Osteoblast (primary cell): ENCODE data around the gene ADGRG3. TPM values are rescaled to one million over a fixed set of nuclear protein-coding genes. Genes with fewer than 3 reads are reported as not detected.

Experiments
- DNase-seq: peaks from one replicate; pipeline ENCODE4 v3.0.0; 2011; ENCODE audit warnings: low spot score, mixed read lengths; ENCODE audit not compliant: insufficient read length; ENCODE audit errors: missing footprints
- H2AFZ ChIP-seq: 2 replicates; pipeline ENCODE4 v1.6.0; 2011; ENCODE audit warnings: mild to moderate bottlenecking, low read length
- H3K27ac ChIP-seq: 2 replicates; pipeline ENCODE4 v1.5.1; 2011; ENCODE audit warnings: mild to moderate bottlenecking, low read depth, low read length, moderate library complexity
- H3K27me3 ChIP-seq: 2 replicates; pipeline ENCODE4 v1.6.0; 2012; ENCODE audit warnings: mild to moderate bottlenecking, control low read depth, inconsistent platforms, low read length, moderate library complexity; ENCODE audit not compliant: insufficient read depth
- H3K36me3 ChIP-seq: 2 replicates; pipeline ENCODE4 v1.5.1; 2011; ENCODE audit warnings: mild to moderate bottlenecking, low read length, control low read depth, moderate library complexity; ENCODE audit not compliant: insufficient read depth
- H3K4me1 ChIP-seq: 2 replicates; pipeline ENCODE4 v1.5.1; 2011; ENCODE audit warnings: mild to moderate bottlenecking, low read length, control low read depth, moderate library complexity; ENCODE audit not compliant: insufficient read depth
- H3K4me2 ChIP-seq: 2 replicates; pipeline ENCODE4 v1.6.0; 2011; ENCODE audit warnings: mild to moderate bottlenecking, low read length; ENCODE audit not compliant: insufficient read depth
- H3K4me3 ChIP-seq: fragments of 200-600 bp; sonication (generic); 3 replicates; pipeline ENCODE4 v1.5.1; 2012; ENCODE audit warnings: mild to moderate bottlenecking, low read length, inconsistent platforms; ENCODE audit not compliant: insufficient read depth
- H3K79me2 ChIP-seq: 2 replicates; pipeline ENCODE4 v1.6.0; 2012; ENCODE audit warnings: mild to moderate bottlenecking, low read length, control low read depth, inconsistent platforms; ENCODE audit not compliant: insufficient read depth
- H3K9me3 ChIP-seq: 2 replicates; pipeline ENCODE4 v1.5.1; 2011; ENCODE audit warnings: low read depth, low read length, control low read depth
- H4K20me1 ChIP-seq: 2 replicates; pipeline ENCODE4 v1.6.0; 2012; ENCODE audit warnings: mild to moderate bottlenecking, low read length, control low read depth; ENCODE audit not compliant: insufficient read depth
- CTCF ChIP-seq: IDR thresholded peaks from 2 replicates; pipeline ENCODE4 v1.5.1; 2011; ENCODE audit warnings: mild to moderate bottlenecking, low read depth, low read length, moderate library complexity; ENCODE audit errors: extremely low read depth
- total RNA-seq: library from RNA; depleted of rRNA; stranded (reverse); fragments of >200 nt; gene quantifications from 2 replicates; pipeline ENCODE4 v1.2.3, GENCODE V29; 2012

The ADGRG3 gene
- total RNA-seq, 1 donor: not detected

- H3K36me3 ChIP-seq: no peaks in the 10 kb centered on the region
- no peaks in the 10 kb centered on the region for H4K20me1 ChIP-seq
- TF ChIP-seq CTCF: no peak
- no peak overlapping the region for H3K27ac ChIP-seq
- no peak overlapping the region for H3K4me2 ChIP-seq
- H3K4me1 ChIP-seq: no peaks in the 10 kb centered on the region
- DNase-seq: no peak
- H2AFZ ChIP-seq: no peak overlapping the region
- no peak overlapping the region for H3K4me3 ChIP-seq
- H3K9me3 ChIP-seq: no peaks in the 10 kb centered on the region
- H3K79me2 ChIP-seq: no peaks in the 10 kb centered on the region
- H3K27me3 ChIP-seq: peaks cover 35% of the 10 kb centered on the region
These were observed 21.1 kb downstream of the ADGRG3 start for GRCh38 chr16:57688987-57689761.

- Histone ChIP-seq H3K27me3 (peaks cover 35% of the 10 kb centered on the region), H3K36me3 (no peaks in the 10 kb centered on the region), H2AFZ (no peak overlapping the region), H3K4me2 (no peak overlapping the region), H3K4me3 (no peak overlapping the region), H3K9me3 (no peaks in the 10 kb centered on the region), H3K27ac (no peak overlapping the region), H4K20me1 (no peaks in the 10 kb centered on the region), H3K79me2 (no peaks in the 10 kb centered on the region), H3K4me1 (no peaks in the 10 kb centered on the region)
- TF ChIP-seq CTCF: no peak
- peak; percentile 69 for DNase-seq
These were observed 21.9 kb downstream of the ADGRG3 start for GRCh38 chr16:57689762-57690558.

- DNase-seq: no peak
- no peak for TF ChIP-seq CTCF
- H3K36me3 ChIP-seq: no peaks in the 10 kb centered on the region
- no peak overlapping the region for H2AFZ ChIP-seq
- no peak overlapping the region for H3K27ac ChIP-seq
- no peaks in the 10 kb centered on the region for H3K79me2 ChIP-seq
- H3K9me3 ChIP-seq: no peaks in the 10 kb centered on the region
- peaks cover 37% of the 10 kb centered on the region for H3K27me3 ChIP-seq
- no peaks in the 10 kb centered on the region for H4K20me1 ChIP-seq
- no peak overlapping the region for H3K4me2 ChIP-seq
- no peaks in the 10 kb centered on the region for H3K4me1 ChIP-seq
- H3K4me3 ChIP-seq: no peak overlapping the region
These were observed 22.8 kb downstream of the ADGRG3 start for GRCh38 chr16:57690782-57691471.
